Ramos (cell line): ENCODE results near the gene PRKCQ.
"Not testable (repeated sequence)": the region's sequence is repeated elsewhere in the genome, so short reads cannot be mapped to it uniquely, and the experiment has no call there.

Experiments
- in situ Hi-C: fragments of 300-500 bp; cut with MboI; formaldehyde crosslinking; loops from one replicate; pipeline ENCODE4 v1.14.3; 2022; ENCODE audit warnings: low sequenced_read_pairs; ENCODE audit not compliant: unreplicated experiment

Gene PRKCQ

GRCh38 chr10:6497620-6498019, 82.5 kb downstream of the PRKCQ start:
- in situ Hi-C loops, result no loop called here

GRCh38 chr10:6494936-6495592, 85.0 kb downstream of the PRKCQ start:
- in situ Hi-C loops, result no loop called here

- in situ Hi-C loops, result no loop called here
These were observed 85.6 kb downstream of the PRKCQ start for GRCh38 chr10:6494442-6494819.

- in situ Hi-C loops, result no loop called here
These were observed 86.3 kb downstream of the PRKCQ start for GRCh38 chr10:6493521-6494441.

GRCh38 chr10:6492896-6493295, 87.2 kb downstream of the PRKCQ start:
- in situ Hi-C loops, result no loop called here

- in situ Hi-C loops, result no loop called here
These were observed 88.1 kb downstream of the PRKCQ start for GRCh38 chr10:6491841-6492609.

GRCh38 chr10:6490614-6491013, 89.5 kb downstream of the PRKCQ start:
- in situ Hi-C loops, result no loop called here

- in situ Hi-C loops, result no loop called here
These were observed 92.2 kb downstream of the PRKCQ start for GRCh38 chr10:6487920-6488319.

GRCh38 chr10:6486309-6486708, 93.8 kb downstream of the PRKCQ start:
- in situ Hi-C loops, result no loop called here

GRCh38 chr10:6482737-6483357, 97.2 kb downstream of the PRKCQ start:
- in situ Hi-C loops, result no loop called here

GRCh38 chr10:6478722-6479121, 101.4 kb downstream of the PRKCQ start:
- in situ Hi-C loops, result no loop called here

- in situ Hi-C loops, result no loop called here
These were observed 103.1 kb downstream of the PRKCQ start for GRCh38 chr10:6476989-6477388.

GRCh38 chr10:6474871-6475270, 105.2 kb downstream of the PRKCQ start:
- in situ Hi-C loops, result no loop called here

GRCh38 chr10:6473901-6474370, 106.1 kb downstream of the PRKCQ start:
- in situ Hi-C loops, result no loop called here

GRCh38 chr10:6473430-6473829, 106.6 kb downstream of the PRKCQ start:
- in situ Hi-C loops, result no loop called here

- in situ Hi-C loops, result not testable (repeated sequence)
These were observed 107.4 kb downstream of the PRKCQ start for GRCh38 chr10:6472710-6473005.

- in situ Hi-C loops, result no loop called here
These were observed 109.0 kb downstream of the PRKCQ start for GRCh38 chr10:6470894-6471618.

- in situ Hi-C loops, result no loop called here
These were observed 110.4 kb downstream of the PRKCQ start for GRCh38 chr10:6469661-6470060.

- in situ Hi-C loops, result no loop called here
These were observed 114.0 kb downstream of the PRKCQ start for GRCh38 chr10:6465854-6466601.
